Limb (tissue), 2 donors: ENCODE data around the gene EFEMP2.
"Not testable (repeated sequence)": the region's sequence is repeated elsewhere in the genome, so short reads cannot be mapped to it uniquely, and the experiment has no call there.

Source experiments
- DNase-seq, 2 donors: peaks; one replicate each; pipeline ENCODE4 v3.0.0-alpha.2; 2016; ENCODE audit errors: extremely low spot score in 2 of 2

EFEMP2 gene

GRCh38 chr11:65900125-65900898, 27.7 kb upstream of the EFEMP2 start, which contains the start of gene FOSL1:
TSS of gene FOSL1 (minus strand) at chr11:65900388. CDS start at chr11:65900339, 49 bp downstream.
- DNase-seq = peak; percentile 18 to 71

GRCh38 chr11:65899356-65900124, 26.9 kb upstream of the EFEMP2 start:
- peak in 1 of 2 donors; percentile 62 for DNase-seq

GRCh38 chr11:65898656-65899355, 26.2 kb upstream of the EFEMP2 start:
- no peak for DNase-seq

GRCh38 chr11:65897020-65897471, 24.4 kb upstream of the EFEMP2 start:
- DNase-seq = no peak

GRCh38 chr11:65896034-65896999, 23.7 kb upstream of the EFEMP2 start:
- DNase-seq = no peak

GRCh38 chr11:65895482-65895981, 22.9 kb upstream of the EFEMP2 start:
- DNase-seq = no peak

- DNase-seq = no peak
These were observed 21.5 kb upstream of the EFEMP2 start for GRCh38 chr11:65894034-65894591.

- no peak for DNase-seq
These were observed 20.2 kb upstream of the EFEMP2 start for GRCh38 chr11:65892661-65893317.

- DNase-seq = not testable (repeated sequence)
These were observed 19.5 kb upstream of the EFEMP2 start for GRCh38 chr11:65892137-65892540.

- DNase-seq = no peak
These were observed 18.9 kb upstream of the EFEMP2 start for GRCh38 chr11:65891219-65892136.

GRCh38 chr11:65890324-65891218, 18.0 kb upstream of the EFEMP2 start, which contains the start of gene CCDC85B:
TSS of gene CCDC85B (plus strand) at chr11:65890673. CDS start at chr11:65890784, 111 bp downstream.
- DNase-seq = peak; percentile 96 to 99

- DNase-seq = peak; percentile 97 to 99
These were observed 15.7 kb upstream of the EFEMP2 start, which contains the start of gene FIBP for GRCh38 chr11:65888163-65888814. TSS of gene FIBP (minus strand) at chr11:65888471. CDS start at chr11:65888418, 53 bp downstream.

GRCh38 chr11:65887723-65888162, 15.1 kb upstream of the EFEMP2 start:
- no peak for DNase-seq

- no peak for DNase-seq
These were observed 14.5 kb upstream of the EFEMP2 start for GRCh38 chr11:65886826-65887722.

GRCh38 chr11:65885808-65886536, 13.4 kb upstream of the EFEMP2 start:
- no peak for DNase-seq
